ENCODE measurements around the gene ITCH. TPM values are rescaled to one million over a fixed set of nuclear protein-coding genes. Genes with fewer than 3 reads are reported as not detected.
A peak's percentile ranks its signal among the peaks of the same experiment; 100 is the strongest.

Gene ITCH
- total RNA-seq, 1 donor from 2014 or later, result 93.2 TPM

- Histone ChIP-seq H3K27me3 (ENCODE audit: control insufficient read depth, insufficient read depth, low read length) (no peaks in the 10 kb centered on the region), H3K4me3 (ENCODE audit: low read depth, low read length) (no peak overlapping the region), H3K36me3 (ENCODE audit: control insufficient read depth, insufficient read depth, low read length) (peaks cover 16% of the 10 kb centered on the region)
- TF ChIP-seq, protein P1, sequence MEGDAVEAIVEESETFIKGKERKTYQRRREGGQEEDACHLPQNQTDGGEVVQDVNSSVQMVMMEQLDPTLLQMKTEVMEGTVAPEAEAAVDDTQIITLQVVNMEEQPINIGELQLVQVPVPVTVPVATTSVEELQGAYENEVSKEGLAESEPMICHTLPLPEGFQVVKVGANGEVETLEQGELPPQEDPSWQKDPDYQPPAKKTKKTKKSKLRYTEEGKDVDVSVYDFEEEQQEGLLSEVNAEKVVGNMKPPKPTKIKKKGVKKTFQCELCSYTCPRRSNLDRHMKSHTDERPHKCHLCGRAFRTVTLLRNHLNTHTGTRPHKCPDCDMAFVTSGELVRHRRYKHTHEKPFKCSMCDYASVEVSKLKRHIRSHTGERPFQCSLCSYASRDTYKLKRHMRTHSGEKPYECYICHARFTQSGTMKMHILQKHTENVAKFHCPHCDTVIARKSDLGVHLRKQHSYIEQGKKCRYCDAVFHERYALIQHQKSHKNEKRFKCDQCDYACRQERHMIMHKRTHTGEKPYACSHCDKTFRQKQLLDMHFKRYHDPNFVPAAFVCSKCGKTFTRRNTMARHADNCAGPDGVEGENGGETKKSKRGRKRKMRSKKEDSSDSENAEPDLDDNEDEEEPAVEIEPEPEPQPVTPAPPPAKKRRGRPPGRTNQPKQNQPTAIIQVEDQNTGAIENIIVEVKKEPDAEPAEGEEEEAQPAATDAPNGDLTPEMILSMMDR (IDR thresholded peaks at IDR 0.05; ENCODE audit: insufficient read depth, low read length, severe bottlenecking), result no peak
- DNase-seq (ENCODE audit: low read depth) (no peak), FAIRE-seq (no peak)
These were observed 86.9 kb downstream of the ITCH start for GRCh38 chr20:34449674-34450592.

- Histone ChIP-seq H3K36me3 (ENCODE audit: control insufficient read depth, insufficient read depth, low read length) (peaks cover 8% of the 10 kb centered on the region), H3K27me3 (ENCODE audit: control insufficient read depth, insufficient read depth, low read length) (no peaks in the 10 kb centered on the region), H3K4me3 (ENCODE audit: low read depth, low read length) (no peak overlapping the region)
- TF ChIP-seq, protein P1 (IDR thresholded peaks at IDR 0.05; ENCODE audit: insufficient read depth, low read length, severe bottlenecking), result no peak
- DNase-seq (ENCODE audit: low read depth) (no peak), FAIRE-seq (no peak)
These were observed 89.4 kb downstream of the ITCH start for GRCh38 chr20:34452281-34452982.

DNA sequence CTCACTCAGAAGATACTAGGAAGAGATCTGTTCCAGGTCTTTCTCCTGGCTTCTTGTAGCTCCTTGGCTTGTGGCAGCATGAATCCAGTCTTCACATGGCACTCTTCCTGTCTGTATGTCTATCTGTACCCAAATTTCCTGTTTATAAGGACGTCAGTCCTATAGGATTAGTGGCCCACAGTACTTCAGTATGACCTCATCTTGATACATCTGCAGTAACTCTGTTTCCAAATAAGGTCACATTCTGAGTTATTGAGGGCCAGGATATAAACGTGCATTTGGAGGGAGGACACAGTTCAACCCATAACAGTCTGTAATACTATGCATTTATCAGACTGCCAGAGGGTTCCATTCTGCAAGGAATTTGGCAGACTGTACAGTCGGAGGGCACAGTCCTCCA lies 95.6 kb downstream of the ITCH start:
- FAIRE-seq (no peak), DNase-seq (ENCODE audit: low read depth) (peak; percentile 41)
- Histone ChIP-seq H3K36me3 (ENCODE audit: control insufficient read depth, insufficient read depth, low read length) (peaks cover 14% of the 10 kb centered on the region), H3K27me3 (ENCODE audit: control insufficient read depth, insufficient read depth, low read length) (no peaks in the 10 kb centered on the region), H3K4me3 (ENCODE audit: low read depth, low read length) (no peak overlapping the region)
- TF ChIP-seq, protein P1 (IDR thresholded peaks at IDR 0.05; ENCODE audit: insufficient read depth, low read length, severe bottlenecking), result no peak

DNA sequence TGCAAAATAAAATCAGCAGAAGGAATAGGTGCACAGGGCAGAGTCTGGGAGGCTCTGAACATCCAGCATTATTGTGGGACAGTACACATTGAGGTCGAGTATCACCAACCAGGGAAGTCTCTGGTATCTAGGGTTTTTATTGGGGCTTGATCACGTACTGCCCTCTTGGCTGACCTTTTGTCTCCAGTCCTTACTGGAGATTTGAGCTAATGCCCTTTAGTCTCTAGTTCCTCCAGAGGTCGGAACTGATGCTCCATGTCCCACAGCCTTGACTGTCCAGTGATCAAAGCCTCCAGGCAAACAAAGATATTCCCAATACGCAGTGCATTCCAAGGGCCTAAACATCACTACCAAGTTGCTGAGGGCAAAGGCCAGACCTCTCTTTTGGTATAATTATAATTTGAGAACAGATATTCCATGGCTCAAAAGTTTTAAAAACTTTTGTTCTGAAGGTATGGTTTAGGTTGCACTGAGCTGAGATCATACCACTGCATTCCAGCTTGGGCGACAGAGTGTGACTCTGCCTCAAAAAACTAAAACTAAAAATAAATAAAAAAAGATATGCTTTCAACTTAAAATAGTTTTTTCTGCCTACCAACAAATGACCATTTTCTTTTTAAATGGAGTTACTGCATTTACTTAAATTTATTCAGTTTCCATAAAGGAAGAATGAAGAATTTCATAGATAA lies 96.3 kb downstream of the ITCH start:
- H3K4me3 ChIP-seq (ENCODE audit: low read depth, low read length), result no peak overlapping the region
- TF ChIP-seq, protein P1 (IDR thresholded peaks at IDR 0.05; ENCODE audit: insufficient read depth, low read length, severe bottlenecking), result no peak
- FAIRE-seq (no peak), DNase-seq (ENCODE audit: low read depth) (no peak)
- no peaks in the 10 kb centered on the region for H3K27me3 ChIP-seq (ENCODE audit: control insufficient read depth, insufficient read depth, low read length)
- peaks cover 13% of the 10 kb centered on the region for H3K36me3 ChIP-seq (ENCODE audit: control insufficient read depth, insufficient read depth, low read length)

- peaks cover 10% of the 10 kb centered on the region for H3K36me3 ChIP-seq (ENCODE audit: control insufficient read depth, insufficient read depth, low read length)
These were observed 98.7 kb downstream of the ITCH start for GRCh38 chr20:34461779-34462087.

More at GRCh38 chr20:34461779-34462087, 98.7 kb downstream of the ITCH start:
- DNase-seq (ENCODE audit: low read depth), result no peak
- no peak for FAIRE-seq
- TF ChIP-seq, protein P1 (IDR thresholded peaks at IDR 0.05; ENCODE audit: insufficient read depth, low read length, severe bottlenecking), result no peak
- H3K27me3 ChIP-seq (ENCODE audit: control insufficient read depth, insufficient read depth, low read length), result no peaks in the 10 kb centered on the region
- H3K4me3 ChIP-seq (ENCODE audit: low read depth, low read length), result no peak overlapping the region
